ENCODE results near the gene RAB37. TPM values are rescaled to one million over a fixed set of nuclear protein-coding genes. Genes with fewer than 3 reads are reported as not detected.

The RAB37 gene
- total and polyA plus RNA-seq, 12 donors = 0.39 to 6.6 (median 2.7) TPM

DNA sequence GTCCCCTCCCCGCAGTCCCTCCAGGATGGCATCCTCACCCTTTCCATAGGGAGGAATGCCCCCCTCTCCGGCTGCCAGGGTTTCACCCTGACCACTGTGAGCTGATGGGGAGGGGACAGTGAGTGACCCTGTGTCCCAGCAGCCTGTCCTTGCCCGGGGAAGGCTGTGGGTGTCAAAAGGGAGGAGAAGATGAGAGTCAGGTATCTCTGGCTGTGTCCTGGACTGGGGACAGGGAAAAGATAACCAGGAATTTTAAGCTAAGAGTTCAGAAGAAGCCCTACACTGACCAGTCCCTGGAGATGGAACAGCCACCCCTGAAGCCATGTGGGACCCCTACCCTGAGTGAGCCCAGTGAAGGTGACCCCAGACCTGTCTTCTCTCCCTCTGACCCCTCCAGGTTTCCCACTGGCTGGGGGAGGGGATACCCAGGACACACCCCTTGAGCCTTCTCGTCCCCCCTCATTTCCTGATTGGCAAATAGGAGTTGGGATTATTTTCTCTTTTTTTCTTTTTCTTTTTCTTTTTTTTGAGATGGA lies 27.8 kb downstream of the RAB37 start:
- Histone ChIP-seq H3K4me1 (replicated peaks in 1 of 2) (peaks cover 59 to 76% of the 10 kb centered on the region in 2 donors), H3K27ac (peak overlapping the region in 4 of 5 donors; percentile 13 to 72 (median 38)), H3K9me3 (replicated peaks in 1 of 3) (no peaks in the 10 kb centered on the region), H3K4me3 (no peak overlapping the region), H3K27me3 (no peaks in the 10 kb centered on the region), H3K36me3 (replicated peaks in 1 of 2) (peaks cover 0 to 11% of the 10 kb centered on the region in 2 donors)
- intact Hi-C loops (cut with DNase I) = no loop called here
- 68 to 89% (median 75%) methylated on average over 4 of the region's 4 CpGs for WGBS, 4 donors
- TF ChIP-seq, protein P1, sequence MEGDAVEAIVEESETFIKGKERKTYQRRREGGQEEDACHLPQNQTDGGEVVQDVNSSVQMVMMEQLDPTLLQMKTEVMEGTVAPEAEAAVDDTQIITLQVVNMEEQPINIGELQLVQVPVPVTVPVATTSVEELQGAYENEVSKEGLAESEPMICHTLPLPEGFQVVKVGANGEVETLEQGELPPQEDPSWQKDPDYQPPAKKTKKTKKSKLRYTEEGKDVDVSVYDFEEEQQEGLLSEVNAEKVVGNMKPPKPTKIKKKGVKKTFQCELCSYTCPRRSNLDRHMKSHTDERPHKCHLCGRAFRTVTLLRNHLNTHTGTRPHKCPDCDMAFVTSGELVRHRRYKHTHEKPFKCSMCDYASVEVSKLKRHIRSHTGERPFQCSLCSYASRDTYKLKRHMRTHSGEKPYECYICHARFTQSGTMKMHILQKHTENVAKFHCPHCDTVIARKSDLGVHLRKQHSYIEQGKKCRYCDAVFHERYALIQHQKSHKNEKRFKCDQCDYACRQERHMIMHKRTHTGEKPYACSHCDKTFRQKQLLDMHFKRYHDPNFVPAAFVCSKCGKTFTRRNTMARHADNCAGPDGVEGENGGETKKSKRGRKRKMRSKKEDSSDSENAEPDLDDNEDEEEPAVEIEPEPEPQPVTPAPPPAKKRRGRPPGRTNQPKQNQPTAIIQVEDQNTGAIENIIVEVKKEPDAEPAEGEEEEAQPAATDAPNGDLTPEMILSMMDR (IDR thresholded peaks at IDR 0.05) = no peak
- no peak for TF ChIP-seq POLR2A (IDR thresholded peaks at IDR 0.05)
- DNase-seq = no peak

DNA sequence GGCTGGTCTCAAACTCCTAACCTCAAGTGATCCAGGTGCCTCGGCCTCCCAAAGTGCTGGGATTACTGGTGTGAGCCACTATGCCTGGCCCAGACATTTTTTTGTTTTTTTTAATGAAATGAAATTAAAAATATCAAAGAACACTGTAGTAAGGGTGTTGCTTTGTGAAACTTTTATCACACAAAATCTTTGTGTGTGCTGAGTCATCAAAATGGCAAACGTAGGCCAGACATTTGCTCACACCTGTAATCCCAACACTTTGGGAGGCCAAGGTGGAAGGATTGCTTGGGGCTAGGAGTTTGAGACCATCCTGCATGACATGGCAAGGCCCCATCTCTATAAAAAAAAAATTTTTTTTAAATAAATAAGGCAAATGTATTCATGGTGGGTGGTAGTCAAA lies 29.4 kb downstream of the RAB37 start:
- 69 to 88% (median 79%) methylated on average over 2 of the region's 2 CpGs for WGBS, 4 donors
- Histone ChIP-seq H3K27me3 (no peaks in the 10 kb centered on the region), H3K9me3 (replicated peaks in 1 of 3) (no peaks in the 10 kb centered on the region), H3K4me1 (replicated peaks in 1 of 2) (peaks cover 49 to 66% of the 10 kb centered on the region in 2 donors), H3K4me3 (no peak overlapping the region), H3K36me3 (replicated peaks in 1 of 2) (peaks cover 0 to 24% of the 10 kb centered on the region in 2 donors), H3K27ac (peak overlapping the region in 2 of 5 donors; percentile 78 to 87)
- intact Hi-C loops (cut with DNase I) = no loop called here
- DNase-seq = no peak
- TF ChIP-seq POLR2A (IDR thresholded peaks at IDR 0.05) = no peak
- TF ChIP-seq, protein P1 (IDR thresholded peaks at IDR 0.05) = no peak

DNA sequence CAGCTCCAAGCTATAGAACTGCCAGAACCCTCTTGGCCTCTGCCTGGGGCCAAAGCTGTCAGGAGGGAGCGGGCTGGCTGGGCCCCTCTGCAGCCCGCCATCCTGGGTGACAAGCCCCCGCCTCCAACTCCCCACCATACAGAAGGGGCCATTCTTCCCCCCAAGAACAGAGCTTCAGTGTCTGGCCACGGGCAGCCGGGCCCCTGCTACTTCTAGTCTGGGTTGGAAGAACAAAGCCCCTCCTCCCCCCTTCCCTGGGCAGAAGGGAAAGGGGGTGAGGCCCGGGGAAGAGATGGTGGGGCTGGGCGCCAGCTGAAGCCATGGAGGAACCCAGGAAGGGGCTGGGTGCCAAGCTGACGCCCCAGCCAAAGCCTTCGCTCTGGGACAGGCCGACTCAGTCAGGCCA lies 30.1 kb downstream of the RAB37 start:
- Histone ChIP-seq H3K4me3 (no peak overlapping the region), H3K27ac (peak overlapping the region in 4 of 5 donors; percentile 73 to 93 (median 82)), H3K4me1 (replicated peaks in 1 of 2) (peaks cover 48 to 61% of the 10 kb centered on the region in 2 donors), H3K27me3 (no peaks in the 10 kb centered on the region), H3K9me3 (replicated peaks in 1 of 3) (no peaks in the 10 kb centered on the region), H3K36me3 (replicated peaks in 1 of 2) (peaks cover 0 to 31% of the 10 kb centered on the region in 2 donors)
- TF ChIP-seq, protein P1 (IDR thresholded peaks at IDR 0.05) = no peak
- peak in 1 of 2 donors; percentile 16 for TF ChIP-seq POLR2A (IDR thresholded peaks at IDR 0.05)
- peak in 4 of 7 donors; percentile 53 to 74 (median 70) for DNase-seq
- intact Hi-C loops (cut with DNase I) = no loop called here
- 58 to 100% (median 66%) methylated on average over 1 to 10 of the region's 10 CpGs for WGBS, 4 donors

DNA sequence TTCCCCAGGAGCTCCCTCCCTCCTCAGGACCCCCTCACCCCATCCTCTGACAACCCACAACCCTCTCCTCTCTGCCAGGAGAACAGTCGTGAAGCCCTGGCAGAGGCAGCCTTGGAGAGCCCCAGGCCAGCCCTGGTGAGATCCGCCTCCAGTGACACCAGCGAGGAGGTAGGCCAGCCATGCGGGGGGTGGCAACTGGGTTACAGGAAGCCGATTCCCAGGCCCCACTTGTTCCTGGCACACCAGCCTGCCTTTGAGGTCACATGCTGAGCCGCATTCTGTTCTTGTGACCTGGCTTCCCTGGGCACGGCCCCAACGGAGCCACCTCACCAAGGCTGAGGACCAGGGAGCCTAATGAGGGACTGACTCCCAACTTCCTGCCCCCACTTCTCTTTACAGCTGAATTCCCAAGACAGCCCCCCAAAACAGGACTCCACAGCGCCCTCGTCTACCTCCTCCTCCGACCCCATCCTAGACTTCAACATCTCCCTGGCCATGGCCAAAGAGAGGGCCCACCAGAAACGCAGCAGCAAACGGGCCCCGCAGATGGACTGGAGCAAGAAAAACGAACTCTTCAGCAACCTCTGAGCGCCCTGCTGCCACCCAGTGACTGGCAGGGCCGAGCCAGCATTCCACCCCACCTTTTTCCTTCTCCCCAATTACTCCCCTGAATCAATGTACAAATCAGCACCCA lies 31.2 kb downstream of the RAB37 start:
- WGBS, 4 donors = 33 to 50% (median 44%) methylated on average over 14 to 17 of the region's 17 CpGs
- DNase-seq = peak; percentile 88 to 99 (median 98)
- peak overlapping the region; percentile 61 to 93 (median 78) for H3K27ac ChIP-seq
- intact Hi-C loops (cut with DNase I) = no loop called here
- H3K4me1 ChIP-seq (replicated peaks in 1 of 2) = peaks cover 50 to 54% of the 10 kb centered on the region in 2 donors
- peaks cover 0 to 42% of the 10 kb centered on the region in 2 donors for H3K36me3 ChIP-seq (replicated peaks in 1 of 2)
- no peaks in the 10 kb centered on the region for H3K27me3 ChIP-seq
- no peaks in the 10 kb centered on the region for H3K9me3 ChIP-seq (replicated peaks in 1 of 3)
- TF ChIP-seq POLR2A (IDR thresholded peaks at IDR 0.05) = peak in 1 of 2 donors; percentile 55
- TF ChIP-seq, protein P1 (IDR thresholded peaks at IDR 0.05) = no peak
- H3K4me3 ChIP-seq = no peak overlapping the region

Measured in adrenal gland (tissue), 12 donors.